Colon (tissue), 2 donors: ENCODE data around the gene RALBP1.
"Not testable (repeated sequence)": the region's sequence is repeated elsewhere in the genome, so short reads cannot be mapped to it uniquely, and the experiment has no call there.

Experiments used
- FAIRE-seq: peaks from 2 replicates; lab custom pipeline; 2012; peaks lifted over from hg19 to GRCh38; lab: Jason Lieb, UNC
- donor health status: control.
- donor health status: control.

RALBP1 gene

GRCh38 chr18:9474983-9475642, at the start of gene RALBP1:
Gene RALBP1, plus strand, starts transcription at chr18:9475513. Its CDS starts 37,533 bp downstream, at chr18:9513046.
- FAIRE-seq, result peak; percentile 45

- FAIRE-seq, result no peak
Observed at GRCh38 chr18:9426753-9427152, 48.6 kb upstream of the RALBP1 start.

DNA sequence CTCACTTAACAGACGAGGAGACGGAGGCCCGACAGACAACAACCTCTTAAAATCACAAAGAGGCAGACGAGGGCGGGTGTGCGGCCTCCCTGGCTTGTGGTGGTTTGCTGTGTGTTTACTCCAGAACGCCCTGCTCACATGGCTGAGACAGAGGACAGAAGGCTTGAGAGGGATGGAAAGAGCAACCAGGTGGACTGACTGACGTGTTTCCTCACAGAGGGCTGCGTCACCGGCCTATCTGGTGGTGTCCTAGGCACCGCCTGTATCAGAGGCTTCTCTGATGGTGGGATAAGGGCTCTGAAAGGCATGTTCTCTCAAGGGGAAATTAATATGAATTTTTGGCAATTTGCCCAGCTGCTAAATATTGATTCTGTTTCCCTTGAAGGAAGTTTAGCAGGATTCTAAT, 47.0 kb upstream of the RALBP1 start:
- FAIRE-seq, result no peak

- FAIRE-seq, result no peak
Observed at GRCh38 chr18:9428862-9429661, 46.3 kb upstream of the RALBP1 start.

DNA sequence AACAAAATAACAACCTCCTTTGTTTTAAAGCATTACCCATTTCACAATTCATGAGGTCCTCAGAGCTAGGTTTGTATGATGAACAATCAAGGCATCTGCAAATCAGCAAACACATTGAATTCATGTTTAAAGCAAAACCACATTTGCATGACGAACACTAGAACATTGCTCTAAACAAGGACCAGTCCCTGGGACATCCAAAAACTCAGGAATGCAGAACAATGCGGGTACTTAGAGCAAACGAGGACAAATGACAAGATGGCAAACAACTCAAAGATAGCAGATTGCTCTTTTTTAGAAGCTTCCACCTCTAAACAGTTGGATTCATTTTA, 45.7 kb upstream of the RALBP1 start:
- no peak for FAIRE-seq

GRCh38 chr18:9430315-9430714, 45.0 kb upstream of the RALBP1 start:
- not testable (repeated sequence) for FAIRE-seq

DNA sequence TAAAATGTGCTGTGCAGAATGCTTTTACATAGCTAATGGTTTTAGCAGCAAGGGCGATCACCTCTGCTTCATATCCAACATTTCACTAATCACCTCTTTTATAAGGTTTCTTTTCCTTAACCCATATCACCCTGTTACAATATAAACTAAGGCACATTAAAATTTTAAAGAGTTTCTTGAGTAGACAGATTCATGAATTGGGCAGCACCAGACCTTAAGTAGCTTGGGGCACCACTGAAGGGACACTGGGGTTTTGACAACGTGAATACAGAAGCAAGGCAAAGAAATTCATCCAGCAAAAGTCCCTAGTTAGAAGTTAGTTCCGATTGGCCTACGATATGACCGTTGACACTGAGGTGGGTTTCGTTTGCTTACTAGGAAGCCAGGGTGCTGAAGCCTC, 44.0 kb upstream of the RALBP1 start:
- FAIRE-seq, result no peak

DNA sequence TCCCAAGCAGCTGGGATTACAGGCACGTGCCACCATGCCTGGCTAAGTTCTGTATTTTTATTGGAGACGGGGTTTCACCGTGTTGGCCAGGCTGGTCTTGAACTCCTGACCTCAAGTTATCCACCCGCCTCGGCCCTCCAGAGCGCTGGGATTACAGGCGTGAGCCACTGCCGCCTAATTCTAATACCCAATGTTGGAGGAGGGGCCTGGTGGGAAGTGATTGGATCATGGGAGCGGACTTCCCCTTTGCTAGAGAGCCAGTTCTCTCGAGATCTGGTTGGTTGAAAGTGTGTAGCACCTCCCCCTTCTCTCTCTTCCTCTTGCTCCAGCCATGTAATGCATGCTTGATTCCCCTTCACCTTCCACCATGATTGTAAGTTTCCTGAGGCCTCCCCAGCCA, 42.2 kb upstream of the RALBP1 start:
- not testable (repeated sequence) for FAIRE-seq

DNA sequence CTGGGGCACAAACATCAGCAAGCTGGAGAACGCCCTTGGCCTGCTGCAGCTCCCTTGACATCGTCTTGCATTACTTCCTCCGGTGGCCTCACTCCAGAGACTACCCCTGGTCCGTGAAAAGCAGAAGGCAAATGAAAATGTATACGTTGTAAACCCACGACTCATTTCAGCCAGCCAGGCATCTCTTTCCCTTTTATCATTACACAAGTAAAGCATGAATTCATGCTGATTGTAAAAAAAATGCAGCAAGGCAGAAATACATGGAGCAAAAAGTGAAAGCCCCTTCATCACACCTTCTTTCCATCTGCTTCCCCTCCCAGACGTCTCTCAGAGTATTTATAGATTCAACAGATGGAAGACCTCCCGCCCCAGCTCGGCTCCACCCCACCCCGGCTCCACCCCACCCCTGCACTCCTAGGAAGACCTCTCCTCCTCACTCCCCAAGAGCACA, 41.6 kb upstream of the RALBP1 start:
- FAIRE-seq, result no peak

- FAIRE-seq, result no peak
Observed at GRCh38 chr18:9434122-9434701, 41.1 kb upstream of the RALBP1 start.

GRCh38 chr18:9435041-9435440, 40.3 kb upstream of the RALBP1 start:
- no peak for FAIRE-seq

GRCh38 chr18:9436206-9436929, 38.9 kb upstream of the RALBP1 start:
- FAIRE-seq, result no peak

DNA sequence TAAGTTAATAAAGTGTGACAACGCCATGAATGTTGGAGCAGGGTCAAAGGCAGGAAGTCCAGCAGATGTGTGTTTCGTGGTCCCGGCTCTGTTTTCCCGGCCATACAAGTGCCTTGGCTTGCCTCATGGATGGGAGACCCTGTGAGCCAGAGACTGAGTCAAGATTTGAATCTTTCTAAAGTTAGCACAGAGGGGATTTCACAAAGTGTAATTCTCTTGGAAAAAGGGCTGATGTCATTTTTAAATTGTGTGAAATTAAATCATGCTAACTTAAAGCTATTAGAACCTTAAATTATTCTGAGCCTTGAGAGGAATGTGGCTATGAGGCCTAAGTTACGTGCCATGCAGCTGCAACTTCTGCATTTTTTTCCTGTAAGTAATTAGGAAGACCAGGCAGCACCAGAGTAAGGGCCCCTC, 38.3 kb upstream of the RALBP1 start:
- FAIRE-seq, result no peak

DNA sequence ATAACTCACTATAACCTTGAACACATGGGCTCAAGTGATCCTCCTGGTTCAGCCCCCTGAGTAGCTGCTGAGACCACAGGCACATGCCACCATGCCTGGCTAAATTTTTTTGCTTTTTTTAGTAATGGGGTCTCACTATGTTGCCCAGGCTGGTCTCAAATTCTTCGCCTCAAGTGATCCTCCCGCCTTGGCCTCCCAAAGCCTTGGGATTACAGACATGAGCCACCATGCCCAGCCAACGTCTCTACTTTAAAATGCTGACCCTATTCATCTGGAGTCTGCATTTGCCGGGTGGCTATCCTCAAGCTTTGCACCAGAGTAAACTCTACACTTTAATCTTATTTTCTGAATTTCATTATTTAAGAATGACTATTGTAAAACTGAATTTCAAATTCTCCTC, 37.6 kb upstream of the RALBP1 start:
- FAIRE-seq, result no peak

DNA sequence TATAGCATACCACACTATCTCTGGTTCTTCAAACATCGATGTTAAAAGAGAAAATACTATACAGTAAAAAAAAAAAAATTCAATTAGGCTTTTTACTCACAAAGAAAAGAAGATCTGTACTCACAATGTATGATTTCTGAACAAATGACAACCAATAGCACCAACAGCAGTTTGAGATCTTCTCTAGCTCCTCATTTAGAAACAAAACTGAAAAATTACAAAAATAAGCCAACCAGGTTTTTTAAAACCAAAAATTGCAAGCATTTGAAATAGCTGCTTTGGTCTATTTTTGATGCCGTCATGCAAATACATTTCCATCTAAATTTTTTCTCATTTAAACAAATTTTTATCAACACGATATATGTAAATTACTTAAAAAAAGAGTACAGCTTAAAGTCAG, 34.3 kb upstream of the RALBP1 start:
- no peak for FAIRE-seq

DNA sequence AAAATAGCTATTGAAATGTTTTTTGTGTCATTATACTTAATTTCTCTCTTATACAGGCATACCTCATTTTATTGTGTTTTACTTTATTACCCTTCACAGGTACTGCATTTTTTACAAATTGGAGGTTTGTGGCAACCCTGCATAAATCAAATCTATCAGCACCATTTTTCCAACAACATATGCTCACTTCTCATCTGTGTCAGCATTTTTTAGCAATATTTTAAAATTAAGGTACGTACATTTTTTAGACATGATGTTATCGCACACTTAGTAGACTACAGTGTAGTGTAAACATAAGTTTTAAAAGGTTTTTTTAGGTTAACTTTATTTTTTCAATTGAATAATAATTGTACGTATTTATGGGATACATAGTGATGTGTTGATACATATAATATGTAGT, 30.8 kb upstream of the RALBP1 start:
- no peak for FAIRE-seq

GRCh38 chr18:9446839-9447238, 28.5 kb upstream of the RALBP1 start:
- FAIRE-seq, result no peak

- FAIRE-seq, result no peak
Observed at GRCh38 chr18:9447334-9447733, 28.0 kb upstream of the RALBP1 start.

- no peak for FAIRE-seq
Observed at GRCh38 chr18:9449600-9450414, 25.5 kb upstream of the RALBP1 start.

DNA sequence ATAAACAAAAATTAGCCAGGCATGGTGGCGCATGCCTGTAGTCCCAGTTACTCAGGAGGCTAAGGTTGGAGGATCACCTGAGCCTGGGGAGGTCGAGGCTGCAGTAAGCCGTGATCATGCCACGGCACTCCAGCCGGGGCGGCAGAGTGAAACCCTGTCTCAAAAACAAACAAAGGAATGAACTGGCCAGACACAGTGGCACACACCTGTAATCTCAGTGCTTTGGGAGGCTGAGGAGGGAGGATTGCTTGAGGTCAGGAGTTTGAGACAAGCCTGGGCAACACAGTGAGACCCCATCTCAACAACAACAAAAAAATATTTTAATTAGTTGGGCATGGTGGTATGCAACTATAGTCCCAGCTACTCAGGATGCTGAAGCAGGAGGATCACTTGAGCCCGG, 24.4 kb upstream of the RALBP1 start:
- not testable (repeated sequence) for FAIRE-seq

GRCh38 chr18:9453283-9453682, 22.0 kb upstream of the RALBP1 start:
- no peak for FAIRE-seq
